GM18507 (cell line): ENCODE data around the gene IGFBP7.
"Not testable (repeated sequence)": the region's sequence is repeated elsewhere in the genome, so short reads cannot be mapped to it uniquely, and the experiment has no call there.

Experiments
- DNase-seq: peaks from one replicate; pipeline ENCODE4 v3.0.0; 2011; ENCODE audit warnings: low read depth; ENCODE audit not compliant: insufficient read length; ENCODE audit errors: extremely low spot score
- FAIRE-seq: peaks from 2 replicates; lab custom pipeline; 2011; peaks lifted over from hg19 to GRCh38; lab: Jason Lieb, UNC

Gene IGFBP7

DNA sequence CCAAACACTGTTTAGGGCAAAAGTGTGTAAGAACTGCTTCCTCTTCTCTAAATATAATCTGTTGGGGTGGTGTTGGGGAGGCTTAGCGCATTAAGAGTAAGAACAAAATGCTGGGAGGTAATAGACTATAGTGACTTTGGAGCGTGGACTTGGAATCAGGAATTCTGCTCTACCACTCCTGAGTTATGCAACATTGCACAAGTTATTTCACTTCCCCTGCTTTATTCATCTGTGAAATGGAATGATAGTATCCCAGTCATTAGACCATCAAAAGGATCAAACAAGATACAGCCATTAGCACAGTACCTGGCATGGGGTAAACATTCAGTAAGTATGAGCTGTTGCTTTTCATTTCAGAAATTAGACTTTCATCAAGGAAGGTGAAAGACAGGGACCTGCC lies 58.7 kb downstream of the IGFBP7 start:
- DNase-seq = no peak
- no peak for FAIRE-seq

DNA sequence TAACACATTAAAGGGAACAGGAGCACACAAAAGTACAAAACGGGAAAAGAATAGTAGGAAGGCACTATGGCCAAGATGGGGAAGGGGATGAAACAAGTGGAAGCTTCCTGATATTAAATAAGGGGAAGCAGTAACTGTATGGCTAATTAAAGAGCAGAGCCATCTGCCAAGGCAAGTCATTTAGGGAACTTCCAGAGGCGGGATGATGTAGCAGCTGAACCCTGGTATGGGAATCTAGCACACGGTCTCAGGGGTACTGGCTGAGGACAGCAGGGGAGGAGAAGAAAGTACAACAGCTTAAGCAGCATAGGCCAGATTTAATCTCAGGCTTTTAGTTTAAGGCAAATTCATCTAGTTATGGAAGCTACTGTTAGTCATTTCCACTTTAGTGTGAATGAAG lies 59.1 kb downstream of the IGFBP7 start:
- no peak for DNase-seq
- no peak for FAIRE-seq

DNA sequence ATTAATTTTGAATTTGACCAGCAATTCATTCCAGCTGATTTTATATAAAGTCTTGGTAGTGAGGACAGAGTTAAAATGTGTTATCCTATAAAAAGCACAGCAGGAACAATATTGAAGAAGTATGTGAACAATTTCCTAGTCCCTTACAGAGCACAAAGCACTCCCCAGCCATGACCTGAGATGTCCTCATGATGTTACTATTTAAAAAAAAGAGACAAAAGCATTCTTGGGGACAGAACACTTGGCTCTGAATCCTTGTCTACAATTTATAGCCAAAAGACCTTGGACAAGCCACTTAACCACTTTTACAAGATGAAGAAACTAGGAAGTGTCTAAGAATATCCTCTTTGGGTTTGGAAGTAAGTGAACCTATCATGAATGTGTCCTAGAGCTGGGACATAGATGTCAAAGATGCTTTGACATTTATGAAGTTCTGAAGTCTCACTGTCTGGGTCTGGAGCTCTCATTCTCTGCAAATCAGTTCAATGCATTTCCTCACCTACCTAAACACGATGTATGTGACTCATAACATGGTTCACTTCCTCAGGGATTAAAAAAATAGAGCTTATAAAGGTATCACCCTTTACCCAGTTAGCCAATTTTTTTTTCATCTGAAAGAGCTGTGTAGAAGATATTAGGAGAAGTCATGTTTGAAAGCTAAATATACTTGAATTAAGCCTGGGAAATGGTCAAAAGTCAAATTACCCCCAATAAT lies 61.4 kb downstream of the IGFBP7 start:
- no peak for DNase-seq
- FAIRE-seq = no peak

DNA sequence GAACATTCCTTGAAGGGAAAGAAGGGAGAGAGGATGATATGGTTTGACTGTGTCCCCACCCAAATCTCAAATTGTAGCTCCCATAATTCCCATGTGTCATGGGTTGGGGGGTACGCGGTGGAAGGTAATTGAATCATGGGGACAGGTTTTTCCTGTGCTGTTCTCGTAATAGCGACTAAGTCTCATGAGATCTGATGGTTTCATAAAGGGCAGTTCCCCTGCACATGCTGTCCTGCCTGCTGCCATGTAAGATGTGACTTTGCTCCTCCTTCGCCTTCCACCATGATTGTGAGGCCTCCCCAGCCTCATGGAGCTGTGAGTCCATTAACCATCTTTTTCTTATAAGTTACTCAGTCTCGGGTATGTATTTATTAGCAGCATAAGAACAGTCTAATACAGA lies 63.1 kb downstream of the IGFBP7 start:
- not testable (repeated sequence) for DNase-seq

GRCh38 chr4:57044996-57045395 lies 65.2 kb downstream of the IGFBP7 start:
- DNase-seq (no peak), FAIRE-seq (no peak)

More for the DNA sequence above, 63.1 kb downstream of the IGFBP7 start:
- FAIRE-seq = not testable (repeated sequence)

- FAIRE-seq (no peak), DNase-seq (no peak)
Observed at GRCh38 chr4:57044279-57044678, 65.9 kb downstream of the IGFBP7 start.

DNA sequence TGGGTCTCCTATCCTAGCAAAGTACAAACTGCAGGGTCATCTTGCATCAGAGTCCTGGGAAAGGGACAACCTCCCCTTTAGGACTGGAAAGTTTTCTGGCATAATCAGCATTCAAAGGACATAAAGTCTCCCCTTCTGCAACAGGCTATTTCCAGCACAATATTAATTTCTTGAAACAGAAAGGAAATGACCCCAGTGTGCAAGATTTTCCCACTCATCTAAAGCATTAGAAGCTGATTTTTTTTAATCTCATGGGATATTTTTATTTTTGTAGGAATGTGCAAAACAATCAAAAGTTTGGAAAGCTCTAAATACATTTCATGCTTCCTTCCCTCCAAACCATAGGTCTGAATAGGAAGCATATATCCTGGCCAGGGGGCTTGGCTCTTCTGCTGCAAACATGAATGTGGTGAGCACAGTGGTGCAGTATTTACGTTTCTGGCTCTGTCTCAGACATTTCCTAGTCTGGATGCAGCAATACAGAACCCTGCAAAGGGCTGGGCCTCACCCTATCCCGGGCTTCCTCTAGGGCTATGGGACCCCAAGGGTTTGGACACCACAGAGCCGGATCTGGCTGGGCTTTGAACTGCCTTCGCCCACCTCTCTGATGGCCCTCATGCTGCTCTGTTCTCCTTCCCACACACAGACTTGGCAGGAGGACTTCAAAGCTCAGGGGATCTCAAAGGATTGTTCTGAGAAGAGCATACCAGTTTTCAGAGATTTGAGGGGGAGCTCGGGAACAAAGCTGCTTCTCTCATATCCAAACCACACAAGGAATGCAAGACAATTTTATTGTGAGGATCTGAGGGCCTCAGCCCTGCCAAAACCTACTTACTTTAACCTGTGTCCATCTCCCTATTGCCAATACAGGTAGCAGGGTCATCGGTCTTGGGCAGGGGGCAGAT lies 66.6 kb downstream of the IGFBP7 start:
- no peak for DNase-seq
- FAIRE-seq = no peak

- DNase-seq = no peak
- FAIRE-seq = no peak
Observed at GRCh38 chr4:57042711-57043169, 67.4 kb downstream of the IGFBP7 start.

- FAIRE-seq (no peak), DNase-seq (no peak)
Observed at GRCh38 chr4:57041020-57041419, 69.2 kb downstream of the IGFBP7 start.

- DNase-seq (no peak), FAIRE-seq (no peak)
Observed at GRCh38 chr4:57040510-57040909, 69.7 kb downstream of the IGFBP7 start.

- FAIRE-seq (no peak), DNase-seq (no peak)
Observed at GRCh38 chr4:57039345-57039744, 70.8 kb downstream of the IGFBP7 start.

DNA sequence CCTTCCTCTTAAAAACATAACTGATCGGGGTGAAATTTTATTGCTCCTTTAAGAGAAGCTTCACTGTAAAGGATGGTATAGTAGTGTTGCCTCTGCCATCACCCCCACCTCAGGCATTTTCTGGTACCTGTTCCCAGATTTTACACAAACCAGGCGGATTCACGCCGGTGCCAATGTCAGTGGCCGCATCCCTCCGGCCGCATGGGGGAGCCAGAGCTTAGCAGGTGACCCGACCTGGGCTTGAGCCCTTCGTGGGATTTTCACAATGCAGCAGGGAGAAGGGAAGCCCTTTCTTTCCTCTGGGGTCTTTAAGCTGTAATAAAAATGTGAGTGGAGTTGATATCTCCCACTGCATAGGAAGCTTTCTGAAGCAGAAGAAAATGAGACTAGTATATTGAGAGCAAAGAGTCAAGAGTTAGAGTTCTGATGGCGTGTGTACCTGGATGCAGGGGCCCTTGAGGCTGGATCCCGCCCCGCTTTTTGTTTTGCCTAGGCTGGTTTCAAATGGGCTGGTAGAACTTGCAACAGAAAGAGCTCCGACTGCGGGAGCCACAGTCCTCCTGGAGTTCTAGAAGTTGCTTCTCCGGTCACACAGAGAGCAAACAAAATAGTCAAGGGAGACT lies 72.1 kb downstream of the IGFBP7 start:
- DNase-seq (peak; percentile 17), FAIRE-seq (peak; percentile 72)

- FAIRE-seq = no peak
- no peak for DNase-seq
Observed at GRCh38 chr4:57034520-57034919, 75.7 kb downstream of the IGFBP7 start.

GRCh38 chr4:57023104-57023503 lies 87.1 kb downstream of the IGFBP7 start:
- FAIRE-seq (no peak), DNase-seq (no peak)

- DNase-seq (no peak), FAIRE-seq (no peak)
Observed at GRCh38 chr4:57020467-57021101, 89.6 kb downstream of the IGFBP7 start.

GRCh38 chr4:57018980-57019379 lies 91.2 kb downstream of the IGFBP7 start:
- FAIRE-seq (no peak), DNase-seq (no peak)

GRCh38 chr4:57013543-57014120 lies 96.6 kb downstream of the IGFBP7 start:
- DNase-seq (no peak), FAIRE-seq (no peak)

- FAIRE-seq (no peak), DNase-seq (no peak)
Observed at GRCh38 chr4:56999751-57000150, 110.4 kb downstream of the IGFBP7 start.

- DNase-seq (no peak), FAIRE-seq (no peak)
Observed at GRCh38 chr4:56995525-56995924, 114.7 kb downstream of the IGFBP7 start.
